ENCODE data around the gene LCLAT1. TPM values are rescaled to one million over a fixed set of nuclear protein-coding genes. Genes with fewer than 3 reads are reported as not detected.

The LCLAT1 gene
- total and polyA plus RNA-seq, 4 donors, result 2.4 to 14.6 (median 10.7) TPM

DNA sequence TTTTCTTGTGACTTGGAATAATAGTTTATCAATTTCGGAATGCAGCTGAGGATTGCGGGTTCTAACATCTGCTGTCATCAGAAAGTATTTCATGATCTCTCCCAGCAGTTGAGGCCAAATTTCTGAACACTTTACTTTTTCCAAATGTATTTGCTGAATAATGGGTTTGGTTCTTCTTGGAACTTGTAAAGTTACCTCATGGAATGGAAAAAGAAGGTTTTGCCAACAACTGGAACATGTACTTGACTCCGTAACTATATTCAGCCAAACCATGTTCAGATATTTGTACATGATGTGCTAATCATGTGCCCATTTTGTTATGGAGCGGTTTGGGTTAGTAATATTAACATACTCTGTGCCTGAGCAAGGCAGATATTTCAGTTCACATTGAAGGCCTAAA, 119.6 kb downstream of the LCLAT1 start (continued):
- no peak for TF ChIP-seq EGR1 (IDR thresholded peaks at IDR 0.05; ENCODE audit: low read depth in 2 of 2)
- TF ChIP-seq, protein P1, sequence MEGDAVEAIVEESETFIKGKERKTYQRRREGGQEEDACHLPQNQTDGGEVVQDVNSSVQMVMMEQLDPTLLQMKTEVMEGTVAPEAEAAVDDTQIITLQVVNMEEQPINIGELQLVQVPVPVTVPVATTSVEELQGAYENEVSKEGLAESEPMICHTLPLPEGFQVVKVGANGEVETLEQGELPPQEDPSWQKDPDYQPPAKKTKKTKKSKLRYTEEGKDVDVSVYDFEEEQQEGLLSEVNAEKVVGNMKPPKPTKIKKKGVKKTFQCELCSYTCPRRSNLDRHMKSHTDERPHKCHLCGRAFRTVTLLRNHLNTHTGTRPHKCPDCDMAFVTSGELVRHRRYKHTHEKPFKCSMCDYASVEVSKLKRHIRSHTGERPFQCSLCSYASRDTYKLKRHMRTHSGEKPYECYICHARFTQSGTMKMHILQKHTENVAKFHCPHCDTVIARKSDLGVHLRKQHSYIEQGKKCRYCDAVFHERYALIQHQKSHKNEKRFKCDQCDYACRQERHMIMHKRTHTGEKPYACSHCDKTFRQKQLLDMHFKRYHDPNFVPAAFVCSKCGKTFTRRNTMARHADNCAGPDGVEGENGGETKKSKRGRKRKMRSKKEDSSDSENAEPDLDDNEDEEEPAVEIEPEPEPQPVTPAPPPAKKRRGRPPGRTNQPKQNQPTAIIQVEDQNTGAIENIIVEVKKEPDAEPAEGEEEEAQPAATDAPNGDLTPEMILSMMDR (IDR thresholded peaks at IDR 0.05; ENCODE audit: low read depth, low read length, missing input control), result no peak

DNA sequence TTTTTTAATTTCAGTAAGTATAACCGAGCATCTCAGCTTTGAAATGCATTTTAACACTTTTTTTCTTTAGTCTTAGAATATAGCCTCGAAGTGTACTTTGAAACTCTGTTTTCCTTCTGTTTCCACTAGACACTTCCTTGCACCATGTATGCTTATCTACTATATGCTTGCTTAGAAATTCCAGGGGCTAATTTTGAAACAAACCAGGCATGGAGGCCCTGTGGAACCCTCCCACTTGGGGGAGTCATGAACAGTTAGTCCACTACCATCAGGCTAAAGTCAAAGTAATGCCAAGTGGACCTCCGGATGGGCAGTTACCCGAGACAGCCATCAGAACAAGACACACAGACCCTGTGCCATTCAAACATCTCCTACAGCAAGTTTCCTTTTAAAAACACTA, 120.3 kb downstream of the LCLAT1 start:
- Histone ChIP-seq H3K9me3 (ENCODE audit: control insufficient read depth in 4 of 4, low read length in 3 of 4) (no peaks in the 10 kb centered on the region), H3K4me3 (ENCODE audit: low read depth in 1 of 3, low read length in 3 of 3) (no peak overlapping the region), H3K27me3 (ENCODE audit: control insufficient read depth in 4 of 4, insufficient read depth in 4 of 4, low read length in 3 of 4) (no peaks in the 10 kb centered on the region), H3K9ac (ENCODE audit: low read depth in 1 of 2, low read length in 2 of 2) (no peak overlapping the region), H3K4me1 (ENCODE audit: control insufficient read depth in 4 of 4, insufficient read depth in 4 of 4, low read length in 3 of 4) (no peaks in the 10 kb centered on the region), H3K27ac (ENCODE audit: low read depth in 1 of 2, low read length in 2 of 2) (no peak overlapping the region), H3K36me3 (ENCODE audit: control insufficient read depth in 4 of 4, insufficient read depth in 3 of 4, low read depth in 1 of 4, low read length in 3 of 4) (peaks cover 0 to 2% (median 1%) of the 10 kb centered on the region in 4 donors)
- WGBS, result 98% methylated on average over 4 of the region's 4 CpGs
- no peak for DNase-seq (ENCODE audit: low spot score)
- TF ChIP-seq HNF4G (IDR thresholded peaks at IDR 0.05) (no peak), GABPA (IDR thresholded peaks at IDR 0.05 in 1 of 2, conservative IDR thresholded peaks at IDR 0.05 in 1 of 2) (no peak), FOXA2 (IDR thresholded peaks at IDR 0.05) (no peak), HNF4A (conservative IDR thresholded peaks at IDR 0.05) (no peak), YY1 (IDR thresholded peaks at IDR 0.05) (no peak)
- TF ChIP-seq, protein P2, sequence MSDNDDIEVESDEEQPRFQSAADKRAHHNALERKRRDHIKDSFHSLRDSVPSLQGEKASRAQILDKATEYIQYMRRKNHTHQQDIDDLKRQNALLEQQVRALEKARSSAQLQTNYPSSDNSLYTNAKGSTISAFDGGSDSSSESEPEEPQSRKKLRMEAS (IDR thresholded peaks at IDR 0.05), result no peak
- TF ChIP-seq, protein P3, sequence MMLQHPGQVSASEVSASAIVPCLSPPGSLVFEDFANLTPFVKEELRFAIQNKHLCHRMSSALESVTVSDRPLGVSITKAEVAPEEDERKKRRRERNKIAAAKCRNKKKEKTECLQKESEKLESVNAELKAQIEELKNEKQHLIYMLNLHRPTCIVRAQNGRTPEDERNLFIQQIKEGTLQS (IDR thresholded peaks at IDR 0.05), result no peak

DNA sequence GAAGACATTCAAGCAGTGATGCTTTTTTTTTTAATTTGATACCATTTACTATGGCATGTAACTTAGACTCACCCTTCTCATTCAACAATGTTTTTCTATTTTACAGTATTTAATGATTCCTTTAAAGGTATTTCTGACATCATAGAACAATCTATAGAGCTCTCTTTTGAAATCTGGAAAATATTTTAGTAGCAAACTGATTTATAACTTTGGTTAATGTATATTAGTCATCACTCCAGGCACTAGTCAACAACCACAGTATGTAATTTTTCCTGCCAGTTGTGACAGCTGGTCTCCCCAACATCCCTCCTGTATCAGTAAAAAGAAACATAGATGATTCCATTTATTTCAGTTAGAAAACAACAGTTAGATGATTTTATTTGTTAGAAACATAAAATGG, 122.9 kb downstream of the LCLAT1 start:
- H3K27me3 ChIP-seq (ENCODE audit: control insufficient read depth in 4 of 4, insufficient read depth in 4 of 4, low read length in 3 of 4), result no peaks in the 10 kb centered on the region

More for the DNA sequence above, 122.9 kb downstream of the LCLAT1 start:
- TF ChIP-seq GABPA (IDR thresholded peaks at IDR 0.05 in 1 of 2, conservative IDR thresholded peaks at IDR 0.05 in 1 of 2), result no peak
- TF ChIP-seq, protein P4, sequence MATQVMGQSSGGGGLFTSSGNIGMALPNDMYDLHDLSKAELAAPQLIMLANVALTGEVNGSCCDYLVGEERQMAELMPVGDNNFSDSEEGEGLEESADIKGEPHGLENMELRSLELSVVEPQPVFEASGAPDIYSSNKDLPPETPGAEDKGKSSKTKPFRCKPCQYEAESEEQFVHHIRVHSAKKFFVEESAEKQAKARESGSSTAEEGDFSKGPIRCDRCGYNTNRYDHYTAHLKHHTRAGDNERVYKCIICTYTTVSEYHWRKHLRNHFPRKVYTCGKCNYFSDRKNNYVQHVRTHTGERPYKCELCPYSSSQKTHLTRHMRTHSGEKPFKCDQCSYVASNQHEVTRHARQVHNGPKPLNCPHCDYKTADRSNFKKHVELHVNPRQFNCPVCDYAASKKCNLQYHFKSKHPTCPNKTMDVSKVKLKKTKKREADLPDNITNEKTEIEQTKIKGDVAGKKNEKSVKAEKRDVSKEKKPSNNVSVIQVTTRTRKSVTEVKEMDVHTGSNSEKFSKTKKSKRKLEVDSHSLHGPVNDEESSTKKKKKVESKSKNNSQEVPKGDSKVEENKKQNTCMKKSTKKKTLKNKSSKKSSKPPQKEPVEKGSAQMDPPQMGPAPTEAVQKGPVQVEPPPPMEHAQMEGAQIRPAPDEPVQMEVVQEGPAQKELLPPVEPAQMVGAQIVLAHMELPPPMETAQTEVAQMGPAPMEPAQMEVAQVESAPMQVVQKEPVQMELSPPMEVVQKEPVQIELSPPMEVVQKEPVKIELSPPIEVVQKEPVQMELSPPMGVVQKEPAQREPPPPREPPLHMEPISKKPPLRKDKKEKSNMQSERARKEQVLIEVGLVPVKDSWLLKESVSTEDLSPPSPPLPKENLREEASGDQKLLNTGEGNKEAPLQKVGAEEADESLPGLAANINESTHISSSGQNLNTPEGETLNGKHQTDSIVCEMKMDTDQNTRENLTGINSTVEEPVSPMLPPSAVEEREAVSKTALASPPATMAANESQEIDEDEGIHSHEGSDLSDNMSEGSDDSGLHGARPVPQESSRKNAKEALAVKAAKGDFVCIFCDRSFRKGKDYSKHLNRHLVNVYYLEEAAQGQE (IDR thresholded peaks at IDR 0.05), result no peak
- no peak for TF ChIP-seq JUND (IDR thresholded peaks at IDR 0.05)
- no peak for TF ChIP-seq RXRA (IDR thresholded peaks at IDR 0.05)
- TF ChIP-seq, protein P3 (IDR thresholded peaks at IDR 0.05), result no peak
- TF ChIP-seq, protein P1 (IDR thresholded peaks at IDR 0.05; ENCODE audit: low read depth, low read length, missing input control), result no peak
- TF ChIP-seq EGR1 (IDR thresholded peaks at IDR 0.05; ENCODE audit: low read depth in 2 of 2), result no peak
- TF ChIP-seq HNF4A (conservative IDR thresholded peaks at IDR 0.05), result no peak
- no peak for TF ChIP-seq NR2F2 (IDR thresholded peaks at IDR 0.05)
- Histone ChIP-seq H3K4me1 (ENCODE audit: control insufficient read depth in 4 of 4, insufficient read depth in 4 of 4, low read length in 3 of 4) (no peaks in the 10 kb centered on the region), H3K36me3 (ENCODE audit: control insufficient read depth in 4 of 4, insufficient read depth in 3 of 4, low read depth in 1 of 4, low read length in 3 of 4) (peaks cover 0 to 2% (median 1%) of the 10 kb centered on the region in 4 donors), H3K9me3 (ENCODE audit: control insufficient read depth in 4 of 4, low read length in 3 of 4) (no peaks in the 10 kb centered on the region), H3K9ac (ENCODE audit: low read depth in 1 of 2, low read length in 2 of 2) (no peak overlapping the region), H3K27ac (ENCODE audit: low read depth in 1 of 2, low read length in 2 of 2) (no peak overlapping the region), H3K4me3 (ENCODE audit: low read depth in 1 of 3, low read length in 3 of 3) (no peak overlapping the region)
- DNase-seq (ENCODE audit: low spot score), result no peak
